ENCODE measurements around the gene S100A12.

S100A12 gene

GRCh38 chr1:153360190-153360589 is 15.2 kb downstream of the S100A12 start:
- H3K4me3 ChIP-seq (ENCODE audit: low read length), result no peak overlapping the region
- TF ChIP-seq CTCF (conservative IDR thresholded peaks at IDR 0.05; ENCODE audit: low read depth, low read length), result no peak

GRCh38 chr1:153359241-153359640 is 16.2 kb downstream of the S100A12 start:
- DNase-seq (ENCODE audit: low read depth), result no peak
- H3K4me3 ChIP-seq (ENCODE audit: low read length), result no peak overlapping the region

More at GRCh38 chr1:153360190-153360589, 15.2 kb downstream of the S100A12 start:
- no peak for DNase-seq (ENCODE audit: low read depth)

GRCh38 chr1:153358691-153358975 is 16.8 kb downstream of the S100A12 start:
- TF ChIP-seq CTCF (conservative IDR thresholded peaks at IDR 0.05; ENCODE audit: low read depth, low read length), result no peak
- no peak overlapping the region for H3K4me3 ChIP-seq (ENCODE audit: low read length)
- no peak for DNase-seq (ENCODE audit: low read depth)

More at GRCh38 chr1:153359241-153359640, 16.2 kb downstream of the S100A12 start:
- no peak for TF ChIP-seq CTCF (conservative IDR thresholded peaks at IDR 0.05; ENCODE audit: low read depth, low read length)

- no peak for DNase-seq (ENCODE audit: low read depth)
- no peak for TF ChIP-seq CTCF (conservative IDR thresholded peaks at IDR 0.05; ENCODE audit: low read depth, low read length)
- H3K4me3 ChIP-seq (ENCODE audit: low read length), result no peak within 1 kb of the TSS
These were observed 17.3 kb downstream of the S100A12 start, which contains the start of gene S100A9 for GRCh38 chr1:153357853-153358690. S100A9 (plus strand) TSS chr1:153357854; CDS start chr1:153358284, 430 bp downstream.

GRCh38 chr1:153357076-153357852 is 18.2 kb downstream of the S100A12 start:
- no peak for DNase-seq (ENCODE audit: low read depth)
- TF ChIP-seq CTCF (conservative IDR thresholded peaks at IDR 0.05; ENCODE audit: low read depth, low read length), result no peak
- no peak overlapping the region for H3K4me3 ChIP-seq (ENCODE audit: low read length)

GRCh38 chr1:153356392-153357075 is 18.9 kb downstream of the S100A12 start:
- no peak for DNase-seq (ENCODE audit: low read depth)
- TF ChIP-seq CTCF (conservative IDR thresholded peaks at IDR 0.05; ENCODE audit: low read depth, low read length), result no peak
- no peak overlapping the region for H3K4me3 ChIP-seq (ENCODE audit: low read length)
